ENCODE data around the gene SPDEF.

- TF ChIP-seq POLR2A (IDR thresholded peaks at IDR 0.05) (no peak), CTCF (IDR thresholded peaks at IDR 0.05) (no peak), EP300 (IDR thresholded peaks at IDR 0.05) (no peak)
These were observed 46.3 kb downstream of the SPDEF start for GRCh38 chr6:34509782-34510181.

Measured in sigmoid colon (tissue), 4 donors.